ENCODE results near the gene TEAD2.
A peak's percentile ranks its signal among the peaks of the same experiment; 100 is the strongest.

The TEAD2 gene

GRCh38 chr19:49362048-49362928, at the start of gene TEAD2:
Gene TEAD2, minus strand, starts transcription at chr19:49362416. Its CDS starts 2,341 bp downstream, at chr19:49360075.
- DNase-seq (ENCODE audit: low read depth): peak; percentile 71

- DNase-seq (ENCODE audit: low read depth): no peak
Measured at GRCh38 chr19:49411681-49412326, 49.6 kb upstream of the TEAD2 start.

GRCh38 chr19:49409441-49410029, 47.3 kb upstream of the TEAD2 start:
- DNase-seq (ENCODE audit: low read depth): no peak

- DNase-seq (ENCODE audit: low read depth): peak; percentile 18
Measured at GRCh38 chr19:49408816-49409440, 46.7 kb upstream of the TEAD2 start.

- DNase-seq (ENCODE audit: low read depth): no peak
Measured at GRCh38 chr19:49407482-49408015, 45.3 kb upstream of the TEAD2 start.

- no peak for DNase-seq (ENCODE audit: low read depth)
Measured at GRCh38 chr19:49407079-49407478, 44.9 kb upstream of the TEAD2 start.

GRCh38 chr19:49403404-49404187, 41.4 kb upstream of the TEAD2 start:
- DNase-seq (ENCODE audit: low read depth): no peak

- peak; percentile 32 for DNase-seq (ENCODE audit: low read depth)
Measured at GRCh38 chr19:49400029-49400428, 37.8 kb upstream of the TEAD2 start.

- DNase-seq (ENCODE audit: low read depth): no peak
Measured at GRCh38 chr19:49398931-49399330, 36.7 kb upstream of the TEAD2 start.

- DNase-seq (ENCODE audit: low read depth): no peak
Measured at GRCh38 chr19:49398001-49398615, 35.9 kb upstream of the TEAD2 start.

GRCh38 chr19:49396738-49397505, 34.7 kb upstream of the TEAD2 start:
- DNase-seq (ENCODE audit: low read depth): no peak

- DNase-seq (ENCODE audit: low read depth): no peak
Measured at GRCh38 chr19:49395581-49396407, 33.6 kb upstream of the TEAD2 start.

- no peak for DNase-seq (ENCODE audit: low read depth)
Measured at GRCh38 chr19:49393881-49394280, 31.7 kb upstream of the TEAD2 start.

GRCh38 chr19:49391581-49392399, 29.6 kb upstream of the TEAD2 start:
- peak; percentile 77 for DNase-seq (ENCODE audit: low read depth)

GRCh38 chr19:49390929-49391359, 28.7 kb upstream of the TEAD2 start:
- DNase-seq (ENCODE audit: low read depth): no peak

GRCh38 chr19:49390131-49390928, 28.1 kb upstream of the TEAD2 start:
- DNase-seq (ENCODE audit: low read depth): no peak

GRCh38 chr19:49389406-49389805, 27.2 kb upstream of the TEAD2 start:
- no peak for DNase-seq (ENCODE audit: low read depth)

All from EH (cell line).